Measurements from ENCODE around the gene PLD4.

Gene PLD4

DNA sequence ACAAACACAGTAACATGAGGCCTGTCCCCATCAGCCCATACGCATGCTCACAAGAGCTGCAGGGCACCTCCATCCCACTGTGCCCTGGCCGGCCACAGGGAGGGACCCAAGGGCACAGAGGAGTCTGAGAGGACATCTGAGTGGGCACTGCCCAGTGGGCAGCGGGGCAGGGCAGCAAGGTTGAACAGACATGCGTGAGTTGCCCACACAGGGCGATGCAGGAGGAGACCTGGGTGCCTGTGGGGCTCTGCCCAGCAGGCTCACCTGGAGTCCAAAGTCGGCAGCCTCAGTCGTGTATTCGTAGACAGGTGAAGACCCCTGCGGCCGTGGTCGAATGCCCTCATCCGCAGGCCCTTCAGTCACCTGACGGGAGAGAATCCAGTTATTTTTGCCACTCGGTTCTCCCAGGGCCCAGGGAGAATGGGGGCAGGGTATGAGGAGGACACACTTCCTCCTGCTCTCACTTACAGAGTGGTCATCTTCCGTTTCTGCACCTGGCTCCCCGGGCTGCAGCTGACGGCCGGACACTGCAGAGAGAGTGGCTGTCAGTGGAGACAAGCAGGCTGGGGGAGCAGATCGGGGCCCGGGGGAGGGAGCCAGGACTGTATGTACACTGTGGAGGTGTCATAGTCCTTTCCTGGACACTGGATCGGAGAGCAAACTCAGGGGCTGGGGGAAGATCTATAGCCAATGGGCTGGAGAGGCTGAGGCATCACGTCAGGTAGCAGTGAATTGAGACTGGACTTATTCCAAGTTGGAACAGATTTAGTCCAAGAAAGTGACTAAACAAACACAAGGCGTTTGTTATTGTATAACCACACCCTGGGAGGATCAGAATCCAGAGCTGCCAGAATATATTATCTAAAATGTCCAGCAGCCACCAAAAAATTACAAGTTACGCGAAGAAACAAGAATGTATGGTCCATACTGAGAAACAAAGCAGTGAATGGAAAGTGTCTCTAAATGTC, 32.8 kb downstream of the PLD4 start:
- no peak for DNase-seq

DNA sequence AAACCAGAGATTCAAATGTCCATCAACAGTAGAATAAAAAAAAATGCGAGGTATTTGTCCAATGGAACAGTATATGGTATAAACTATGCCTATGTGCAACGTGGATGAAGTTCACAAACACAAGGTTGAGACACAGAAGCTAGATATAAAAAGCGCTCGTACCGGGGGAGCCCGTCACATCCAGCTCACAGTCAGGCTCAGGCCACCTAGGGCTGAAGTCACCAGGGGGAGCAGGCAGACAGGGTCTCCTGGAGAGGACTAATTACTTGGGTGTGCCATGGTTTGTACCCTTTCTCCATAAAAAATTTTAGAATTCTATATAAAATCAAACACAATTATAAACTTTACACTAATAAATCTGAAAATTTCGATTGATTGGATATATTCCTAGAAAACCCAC, 39.9 kb downstream of the PLD4 start:
- DNase-seq, result no peak

DNA sequence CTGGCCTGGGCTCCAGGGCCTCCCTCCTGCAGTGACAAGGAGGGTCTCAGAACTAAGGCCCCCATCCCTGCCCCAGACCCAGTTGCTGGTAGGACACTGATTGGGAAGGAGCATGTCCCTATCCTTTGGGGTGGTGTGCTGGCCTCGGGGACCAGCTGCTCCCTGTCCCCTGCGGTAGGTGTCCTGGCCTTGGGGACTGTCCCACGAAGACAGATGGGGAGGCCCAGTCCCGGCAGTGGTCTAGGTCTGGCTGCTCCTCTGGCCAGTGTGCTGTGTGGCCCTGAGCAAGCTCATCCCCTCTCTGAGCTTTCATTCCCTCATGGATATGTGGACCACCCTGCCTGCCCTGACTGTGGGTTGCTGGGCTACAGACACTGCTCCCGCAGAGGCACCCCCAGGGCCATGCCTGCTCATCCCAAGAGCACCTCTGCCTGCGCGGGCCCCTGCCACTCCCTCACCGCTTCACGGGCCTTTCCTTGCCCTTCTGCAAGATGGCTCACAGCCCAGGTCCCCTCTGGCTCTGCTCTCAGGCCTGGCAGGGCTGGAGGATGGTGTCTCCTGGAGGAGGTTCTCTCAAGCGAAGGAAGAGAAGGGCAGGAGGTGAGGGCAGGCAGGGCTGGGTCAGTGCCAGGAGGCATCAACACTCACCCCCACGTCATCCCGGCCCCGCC, 41.0 kb downstream of the PLD4 start:
- DNase-seq, result no peak

DNA sequence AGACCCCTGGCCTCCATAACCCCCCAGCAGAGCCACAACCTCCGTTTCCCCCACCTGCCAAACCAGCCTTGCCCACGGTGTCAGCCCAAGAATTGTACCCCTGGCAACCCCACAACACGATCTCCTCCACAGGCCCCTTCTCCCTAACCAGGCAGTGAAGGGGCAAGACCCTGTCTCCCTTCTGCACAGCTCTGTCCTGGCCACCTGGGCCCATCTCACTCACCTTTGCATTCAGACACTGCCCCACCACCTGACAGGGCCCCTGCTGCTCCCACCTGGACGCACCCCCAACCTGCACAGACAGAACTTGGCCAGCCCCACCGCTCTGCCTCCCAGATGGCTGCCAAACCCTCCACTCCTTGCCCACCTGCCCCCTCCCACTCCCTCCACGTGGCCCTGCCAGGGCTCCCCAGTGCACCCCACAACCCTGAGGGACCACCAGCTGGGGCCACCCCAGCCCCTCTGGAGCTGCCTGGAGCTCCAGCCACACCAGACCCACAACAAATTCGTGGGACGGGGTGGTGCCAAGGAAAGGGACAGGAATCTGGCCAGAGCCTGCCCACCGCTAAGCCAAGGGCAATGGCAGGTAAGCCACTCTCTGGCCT, 41.7 kb downstream of the PLD4 start:
- DNase-seq, result no peak

DNA sequence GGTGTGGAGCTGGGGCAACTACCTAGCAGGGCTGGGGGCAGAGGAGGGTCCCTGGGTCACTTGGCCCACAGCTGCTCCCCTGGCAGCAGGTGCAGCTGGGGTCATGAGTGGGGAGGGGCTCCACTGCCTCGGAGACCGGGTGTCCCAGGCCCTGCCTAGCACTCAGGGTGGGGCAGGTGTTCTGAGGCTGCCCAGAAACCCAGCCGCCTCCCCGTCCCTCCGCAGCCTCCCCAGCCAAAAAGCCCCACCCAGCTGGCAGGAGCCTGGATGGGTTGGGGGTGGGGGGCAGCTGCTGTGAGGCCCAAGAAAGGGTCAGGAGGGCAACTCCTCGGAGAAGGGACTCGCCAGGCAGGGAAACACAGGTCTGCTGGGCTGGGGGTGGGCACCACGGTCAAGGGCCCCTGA, 42.3 kb downstream of the PLD4 start:
- DNase-seq, result no peak

DNA sequence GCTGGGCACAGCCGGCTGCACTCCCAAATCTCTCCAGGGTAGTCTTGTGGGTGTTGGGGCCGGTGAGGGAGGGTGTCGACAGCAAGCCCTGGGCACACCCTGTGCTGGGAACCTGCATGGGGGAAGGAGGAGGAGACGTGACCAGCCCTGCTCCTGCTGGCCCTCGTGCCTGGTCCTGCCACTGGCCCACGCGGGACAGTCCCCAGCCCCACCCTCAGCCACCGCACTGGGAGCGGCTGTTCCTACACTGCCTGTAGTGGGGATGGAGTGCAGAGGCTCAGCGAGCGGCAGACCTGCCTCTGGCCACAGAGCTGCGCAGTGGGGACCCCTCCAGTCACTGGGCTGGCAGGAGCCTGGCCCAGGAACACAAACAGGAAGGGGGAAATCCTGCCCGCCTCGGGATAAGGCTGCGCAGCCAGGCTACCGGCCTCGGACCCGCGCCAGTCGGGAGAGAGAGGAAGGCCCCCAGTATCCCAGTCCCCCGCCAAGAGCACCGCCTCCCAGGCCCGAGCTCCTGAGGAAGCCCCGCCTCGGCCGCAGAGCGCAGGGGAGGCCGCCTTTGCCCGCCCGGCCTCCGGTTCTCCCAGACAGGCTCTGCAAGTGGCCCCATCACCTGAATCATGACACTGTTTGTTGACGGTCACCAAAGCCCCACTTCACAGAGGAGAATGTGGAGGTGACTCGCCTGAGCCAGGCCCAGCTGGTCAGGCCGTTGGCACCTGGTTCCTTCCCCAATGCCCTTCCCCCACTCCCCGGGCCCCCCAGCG, 42.9 kb downstream of the PLD4 start:
- DNase-seq, result no peak

DNA sequence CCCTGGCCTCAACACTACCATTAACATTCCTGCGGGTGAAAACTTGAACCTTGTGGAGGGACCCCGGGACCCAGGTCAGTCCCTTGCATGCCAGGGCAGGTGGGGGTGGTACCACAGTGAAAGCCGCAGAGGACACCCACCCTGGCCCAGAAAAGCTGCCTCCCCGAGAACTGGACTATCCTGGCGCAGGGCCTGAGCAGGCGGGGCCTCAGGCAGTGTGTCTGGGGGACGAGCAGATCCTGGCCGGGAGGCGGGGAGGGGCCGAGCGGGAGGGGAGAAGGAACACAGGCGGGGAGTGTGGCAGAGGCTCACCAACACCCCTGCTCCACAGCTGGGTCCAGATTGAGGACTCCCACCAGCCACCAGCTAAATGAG, 43.5 kb downstream of the PLD4 start:
- no peak for DNase-seq

DNA sequence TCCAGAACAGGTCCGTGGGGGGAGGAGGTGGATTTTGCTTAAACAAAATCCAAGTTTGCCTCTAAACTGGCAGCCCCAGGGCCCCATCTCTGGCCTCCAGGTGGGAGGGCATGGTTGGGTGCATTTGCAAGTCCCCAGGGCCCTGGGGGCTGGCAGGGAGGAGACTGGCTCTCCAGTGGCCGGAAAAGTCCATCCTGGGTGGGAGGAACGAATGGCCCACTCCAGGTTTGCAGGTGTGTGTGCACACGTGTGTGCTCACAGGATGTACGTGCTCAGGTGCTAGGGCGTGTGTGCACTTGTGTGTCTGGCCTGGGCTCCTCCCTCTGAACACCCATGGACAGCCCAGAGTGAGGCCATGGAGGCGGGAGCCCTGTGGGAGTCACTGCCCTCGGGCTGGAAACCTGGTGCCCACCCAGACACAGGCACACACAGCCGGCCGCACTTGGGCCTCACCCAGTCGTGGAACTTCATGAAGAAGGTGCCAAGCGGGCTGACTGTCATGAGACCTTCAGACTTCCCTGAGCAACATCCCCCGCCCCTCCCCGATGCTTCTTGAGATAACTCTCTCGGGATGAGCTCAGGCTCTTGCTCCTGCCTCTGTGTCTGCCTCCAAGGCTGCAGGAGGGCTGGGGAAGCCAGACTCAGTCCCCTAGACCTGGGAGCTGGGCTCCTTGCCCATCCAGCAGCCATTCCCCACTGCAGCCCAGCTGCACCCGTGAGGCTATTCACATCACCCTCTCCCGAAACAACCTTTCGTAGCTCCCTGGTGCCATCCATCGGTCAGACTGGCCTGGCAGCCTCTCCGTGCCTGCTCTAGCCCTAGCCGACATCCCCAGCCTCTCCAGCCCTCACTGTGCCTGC, 44.1 kb downstream of the PLD4 start:
- no peak for DNase-seq

DNA sequence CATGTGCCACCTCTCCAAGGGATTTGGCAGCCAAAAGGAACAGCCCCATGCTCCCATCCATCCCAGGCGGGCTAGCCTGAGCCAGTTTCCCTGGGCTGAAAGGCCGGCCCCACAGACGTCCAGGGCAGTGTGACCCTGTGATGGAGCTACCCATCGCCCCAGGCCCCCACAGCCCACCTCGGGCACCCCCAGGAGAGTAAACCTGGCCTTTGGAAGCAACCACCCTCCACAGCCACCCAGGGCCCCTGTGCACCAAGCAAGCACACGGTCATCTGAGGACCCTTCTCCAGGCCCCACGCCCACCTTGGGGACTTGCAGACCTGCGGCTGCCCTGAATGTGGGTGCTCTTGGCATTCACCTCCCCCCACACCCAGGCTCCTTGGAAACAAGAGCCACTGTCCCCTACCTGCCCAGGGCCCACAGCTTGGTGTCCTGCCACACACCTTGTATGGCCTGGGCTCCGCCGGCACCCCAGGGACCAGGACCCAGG, 45.1 kb downstream of the PLD4 start:
- no peak for DNase-seq

DNA sequence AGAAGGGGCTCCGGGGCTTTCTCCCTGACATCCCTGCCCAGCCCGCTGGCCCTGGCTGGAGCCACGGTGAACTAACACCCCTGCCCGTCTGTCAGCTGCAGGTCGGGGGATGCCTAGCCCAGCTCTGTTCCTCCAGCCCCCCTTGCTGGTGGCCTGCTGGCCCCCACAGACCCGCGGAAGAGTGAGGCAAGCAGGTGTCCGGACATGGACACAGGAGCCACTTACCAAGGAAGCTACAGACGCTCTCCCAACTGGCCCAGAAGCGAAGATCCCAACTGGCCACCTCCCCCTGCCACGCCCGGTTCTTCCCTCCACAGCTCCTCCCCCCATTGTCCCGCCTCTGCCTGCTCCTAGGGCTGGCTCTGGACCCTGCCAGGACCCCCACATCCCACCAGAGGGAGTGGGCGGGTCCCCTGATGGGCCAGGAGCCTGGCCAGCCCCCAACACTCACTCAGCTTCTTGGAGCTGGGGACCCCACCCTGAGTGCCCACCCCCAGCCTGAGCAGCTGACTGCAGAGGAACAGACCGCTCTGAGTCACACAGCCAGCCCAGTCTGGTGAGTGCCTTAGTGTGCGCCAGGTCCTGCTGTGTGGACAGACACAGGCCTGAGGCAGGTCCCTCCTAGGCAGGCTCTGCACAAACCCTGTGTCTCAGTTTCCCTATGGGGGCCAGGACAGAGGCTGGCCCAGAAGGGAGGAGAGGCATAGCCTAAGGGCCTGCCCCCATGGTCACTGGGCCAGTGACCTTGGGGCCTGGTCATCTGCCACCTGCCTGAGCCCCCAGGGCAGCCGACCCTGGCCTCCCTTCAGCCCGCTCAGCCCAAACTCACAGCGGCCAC, 45.8 kb downstream of the PLD4 start:
- DNase-seq, result no peak

DNA sequence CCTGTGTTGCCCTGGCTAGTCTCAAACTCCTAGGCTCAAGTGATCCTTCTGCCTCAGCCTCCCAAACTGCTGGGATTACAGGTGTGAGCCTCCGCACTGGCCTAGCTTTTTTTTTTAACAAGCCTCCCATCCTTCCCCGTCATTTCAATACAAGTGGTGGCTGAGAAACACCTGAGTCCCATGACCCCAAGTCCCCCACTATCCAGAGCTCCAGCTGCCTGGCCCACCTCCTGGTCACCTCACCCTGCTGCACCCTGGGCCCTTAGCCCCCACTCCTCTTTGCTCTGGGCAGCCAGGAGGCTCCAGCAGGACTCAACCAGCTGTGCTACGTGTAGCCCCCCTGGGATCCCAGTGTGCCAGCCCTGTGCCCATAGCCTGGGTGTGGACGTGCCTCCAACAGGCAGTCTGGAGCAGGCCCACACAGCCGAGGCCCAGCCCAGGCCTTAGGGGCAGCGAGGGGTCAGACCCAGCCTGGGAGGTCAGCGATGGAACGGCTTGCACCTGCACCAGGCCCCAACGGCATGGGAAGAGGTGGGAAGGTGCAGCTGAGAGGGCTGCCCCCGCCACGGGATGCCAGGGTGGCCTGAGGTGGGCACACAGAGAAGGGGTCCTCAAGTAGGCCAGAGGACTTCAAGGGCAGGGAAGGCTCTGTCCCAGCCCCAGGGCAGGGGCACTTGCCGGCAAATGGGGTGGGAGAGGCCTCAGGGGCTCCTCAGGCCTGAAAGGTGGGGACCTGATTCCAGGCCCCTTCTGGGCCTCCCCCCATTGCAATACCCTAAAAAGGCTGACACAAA, 47.0 kb downstream of the PLD4 start:
- no peak for DNase-seq

DNA sequence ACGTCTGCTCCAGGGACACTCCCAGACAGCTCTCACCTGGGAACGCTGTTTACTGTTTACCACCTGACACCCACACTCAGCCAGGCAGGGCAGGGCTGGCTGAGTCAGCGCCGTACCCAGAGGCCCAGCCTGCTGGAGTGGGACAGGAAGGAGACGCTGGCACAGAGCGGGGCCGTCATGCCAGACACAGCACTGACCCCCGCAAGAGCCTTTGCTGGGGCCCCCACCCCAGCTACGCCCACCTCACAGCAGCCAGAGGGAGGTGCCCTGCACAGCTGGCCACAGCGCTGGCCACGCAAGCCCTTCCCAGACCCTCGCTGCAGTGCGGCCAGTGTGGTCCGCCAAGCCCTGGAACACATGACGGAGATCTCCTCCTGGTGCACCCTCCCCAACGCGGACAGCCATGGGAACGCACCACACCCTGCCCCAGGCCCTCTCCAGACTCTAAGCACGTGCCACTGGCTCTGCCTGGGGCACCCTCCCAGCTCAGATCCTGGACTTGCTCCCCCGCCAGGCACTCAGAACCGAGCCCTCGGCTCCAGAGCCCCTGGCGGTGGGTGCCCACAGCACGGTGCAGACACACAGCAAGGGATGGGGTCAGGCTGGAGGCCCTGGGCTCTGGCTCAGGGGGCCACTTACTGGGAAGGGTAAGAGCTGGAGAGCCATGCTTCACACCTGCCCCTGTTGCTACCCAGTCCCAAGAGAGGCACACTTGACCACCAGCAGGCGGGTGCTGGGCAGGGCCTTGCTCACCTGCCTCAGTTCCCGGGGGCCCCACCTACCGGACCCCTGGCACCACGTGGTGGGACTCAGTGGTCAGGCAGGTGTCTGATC, 47.8 kb downstream of the PLD4 start:
- no peak for DNase-seq

DNA sequence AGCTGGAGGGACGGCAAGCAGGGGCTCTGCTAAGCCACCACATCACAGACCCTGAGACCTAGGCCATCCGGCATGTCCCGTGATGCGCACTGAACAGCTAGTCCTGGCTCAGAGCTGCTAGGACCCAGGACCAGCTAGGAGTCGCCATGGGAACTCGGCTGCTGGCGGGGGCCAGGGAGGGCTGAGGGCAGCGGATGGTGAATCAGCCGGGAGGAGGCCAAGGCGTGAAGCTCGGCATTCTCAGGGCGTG, 48.4 kb downstream of the PLD4 start:
- no peak for DNase-seq

DNA sequence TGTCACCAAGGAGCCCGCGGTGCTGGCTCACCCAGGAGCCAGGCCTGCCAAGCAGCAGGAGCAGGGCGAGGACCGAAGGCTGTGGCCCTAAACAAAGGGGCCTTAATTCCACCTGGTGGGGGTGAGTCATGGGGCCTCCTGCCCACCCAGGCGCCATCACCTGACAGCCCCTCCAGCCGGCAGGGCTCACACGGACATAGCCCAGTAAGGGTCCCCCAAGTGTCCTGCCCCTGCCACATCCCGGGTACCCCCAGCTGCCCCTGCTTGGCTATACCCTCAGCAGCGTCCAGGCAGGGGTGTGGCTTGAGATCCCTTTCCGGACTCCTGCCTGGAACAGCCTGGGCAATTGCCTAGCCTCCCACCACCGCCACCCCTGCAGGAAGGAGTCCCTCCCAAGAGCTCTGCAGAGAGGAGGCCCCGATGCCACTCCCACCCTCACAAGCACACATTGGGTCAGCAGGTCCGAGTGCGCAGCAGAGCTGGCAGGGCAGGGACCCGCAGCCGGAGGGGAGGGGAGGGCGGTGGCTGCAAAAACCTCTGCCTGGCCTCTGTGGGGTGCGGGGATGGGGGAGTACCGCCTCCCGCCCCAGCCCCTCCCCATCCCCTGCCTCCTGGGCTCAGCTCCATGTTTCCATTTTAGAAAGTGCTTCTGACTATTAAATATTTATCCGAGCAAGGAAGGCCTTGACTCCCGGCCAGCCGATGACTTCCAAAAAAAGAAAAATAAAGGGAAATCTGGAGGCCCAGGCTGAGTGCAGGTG, 48.9 kb downstream of the PLD4 start:
- DNase-seq, result no peak

DNA sequence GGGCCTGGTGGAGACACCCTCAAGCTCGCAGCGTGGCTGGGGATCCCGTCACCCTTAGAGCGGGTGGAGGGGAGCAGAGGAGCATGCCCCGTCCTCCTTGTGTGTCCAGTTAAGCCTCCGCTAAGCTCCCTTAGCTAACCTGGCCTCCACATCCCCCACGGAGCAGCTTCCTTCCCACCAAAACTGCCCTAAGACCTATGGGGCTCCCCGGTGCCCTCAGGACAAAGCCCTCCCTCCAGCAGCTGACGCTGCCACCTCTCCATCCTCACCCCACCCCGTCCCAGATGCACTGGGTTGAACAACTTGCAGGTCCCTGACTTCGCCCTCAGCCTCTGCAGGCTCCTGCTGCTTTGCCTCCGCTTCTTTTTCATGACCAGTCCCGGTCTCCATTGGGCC, 49.5 kb downstream of the PLD4 start:
- DNase-seq, result no peak

DNA sequence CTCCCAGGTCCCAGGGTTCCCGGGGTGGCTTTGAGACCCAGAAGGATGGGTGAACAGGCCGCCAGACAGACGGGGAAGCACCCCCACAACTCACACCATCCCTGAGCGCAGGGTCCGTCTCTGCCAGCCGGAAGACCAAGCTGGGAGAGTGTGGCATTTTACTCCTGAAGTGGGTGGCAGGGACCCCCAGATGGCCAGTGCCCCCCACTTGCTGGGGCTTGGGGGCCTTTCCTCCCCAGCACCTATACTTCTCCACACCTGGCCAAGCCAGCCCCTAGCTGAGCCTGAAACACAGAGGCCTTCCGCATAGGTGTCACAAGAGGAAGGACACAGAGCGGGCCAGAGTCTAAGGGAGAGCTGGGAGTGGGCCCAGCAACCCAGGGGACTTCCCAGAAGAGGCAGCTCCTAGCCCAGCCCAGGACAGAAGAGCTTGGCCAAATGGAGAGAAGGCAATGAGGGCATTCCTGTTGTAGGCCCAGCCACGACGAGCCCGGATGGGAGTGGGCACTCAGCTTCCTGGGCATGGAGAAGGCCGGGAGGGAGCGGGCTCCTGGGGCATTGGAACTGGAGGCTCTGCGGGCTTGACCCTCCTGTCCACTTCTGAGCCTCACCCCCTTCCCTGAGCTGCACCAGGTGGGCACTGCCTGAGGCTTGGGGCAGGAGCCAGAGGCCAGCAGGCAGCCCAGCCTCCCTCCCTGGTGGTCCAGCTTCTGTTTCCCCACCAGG, 50.1 kb downstream of the PLD4 start:
- no peak for DNase-seq

DNA sequence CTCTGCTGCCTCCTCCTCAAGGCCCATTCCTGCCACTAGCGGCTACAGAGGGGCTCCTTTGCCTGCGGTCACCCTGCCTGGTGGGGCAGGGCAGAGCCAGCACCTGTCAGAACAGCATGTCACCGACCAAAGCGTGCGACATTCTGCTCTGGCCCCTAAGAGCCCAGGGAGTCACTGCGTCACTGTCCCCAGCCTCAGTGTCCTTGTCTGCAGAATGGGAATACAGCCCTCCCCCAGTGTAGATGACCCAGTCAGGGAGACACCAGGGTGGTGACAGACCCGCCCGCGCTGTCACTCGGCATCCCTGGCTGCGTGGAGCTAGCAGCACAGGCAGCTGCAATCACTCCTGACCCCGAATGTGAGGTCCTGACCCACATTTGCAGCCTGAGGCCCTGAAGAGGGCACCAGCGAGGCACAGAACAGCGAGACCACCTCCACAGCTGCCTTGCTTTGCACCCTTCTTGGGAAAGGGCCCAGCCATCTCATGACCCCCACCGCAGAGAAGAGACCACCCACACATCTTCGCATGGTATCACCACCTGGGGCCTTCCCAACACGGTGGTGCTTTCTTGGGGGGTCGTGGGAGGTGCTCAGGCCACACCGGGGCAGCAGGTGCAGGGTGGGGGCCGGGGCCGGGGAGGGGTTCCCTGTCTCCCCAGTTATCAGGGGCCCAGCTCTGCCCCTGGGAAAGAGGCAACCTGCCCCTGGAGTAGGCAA, 51.0 kb downstream of the PLD4 start:
- DNase-seq, result peak in 1 of 2 donors; percentile 8

Data from CD4-positive, alpha-beta T cell treated with Interleukin-1 beta for 1 hour (primary cell).